GM23338 (cell line): ENCODE measurements around the gene RASSF4. TPM values are rescaled to one million over a fixed set of nuclear protein-coding genes. Genes with fewer than 3 reads are reported as not detected.

ENCODE experiments used
- ATAC-seq: fragments of 200-7000 bp; cut with Tn5 transposase; 3 replicates; pipeline ENCODE4 v1.9.1; 2020
- DNase-seq: peaks from one replicate; pipeline ENCODE4 v3.0.0-alpha.2; 2015; ENCODE audit warnings: low spot score
- H2AFZ ChIP-seq: fragments of 200-600 bp; sonication (generic); 2 replicates; pipeline ENCODE4 v1.8.0; 2016; ENCODE audit warnings: antibody characterized with exemption, mild to moderate bottlenecking, moderate library complexity
- H3F3A ChIP-seq: fragments of 200-600 bp; sonication (generic); replicated peaks from 2 replicates; pipeline ENCODE4 v1.8.0; 2017; ENCODE audit warnings: antibody characterized with exemption, mixed run types, low read depth
- H3K27ac ChIP-seq: fragments of 200-600 bp; sonication (generic); 2 replicates; pipeline ENCODE4 v1.6.1; 2016; ENCODE audit warnings: low read depth
- H3K27me3 ChIP-seq: fragments of 200-600 bp; sonication (generic); 2 replicates; pipeline ENCODE4 v1.8.0; 2016; ENCODE audit warnings: mild to moderate bottlenecking, mixed run types, moderate library complexity; ENCODE audit not compliant: insufficient read depth
- H3K36me3 ChIP-seq: fragments of 200-600 bp; sonication (generic); 2 replicates; pipeline ENCODE4 v1.8.0; 2016; ENCODE audit warnings: mild to moderate bottlenecking; ENCODE audit not compliant: insufficient read depth
- H3K4me1 ChIP-seq: fragments of 200-600 bp; sonication (generic); 2 replicates; pipeline ENCODE4 v1.8.0; 2016; ENCODE audit warnings: mild to moderate bottlenecking, moderate library complexity; ENCODE audit not compliant: insufficient read depth
- H3K4me2 ChIP-seq: fragments of 200-600 bp; sonication (generic); 2 replicates; pipeline ENCODE4 v1.7.1; 2017; ENCODE audit warnings: mixed run types
- H3K4me3 ChIP-seq: fragments of 200-600 bp; sonication (generic); 2 replicates; pipeline ENCODE4 v1.6.1; 2016; ENCODE audit warnings: mixed run types
- H3K79me2 ChIP-seq: fragments of 200-600 bp; sonication (generic); replicated peaks from 2 replicates; pipeline ENCODE4 v1.8.0; 2017; ENCODE audit warnings: mild to moderate bottlenecking; ENCODE audit not compliant: insufficient read depth
- H3K9me2 ChIP-seq: fragments of 200-600 bp; sonication (generic); 2 replicates; pipeline ENCODE4 v1.8.0; 2017; ENCODE audit not compliant: insufficient read depth
- H4K20me1 ChIP-seq: fragments of 200-600 bp; sonication (generic); replicated peaks from 2 replicates; pipeline ENCODE4 v1.8.0; 2017; ENCODE audit warnings: mild to moderate bottlenecking; ENCODE audit not compliant: insufficient read depth
- H3K27ac Mint-ChIP-seq: 2 replicates; pipeline ENCODE4 v1.8.0; 2020; ENCODE audit warnings: inconsistent platforms, mild to moderate bottlenecking, moderate library complexity, mixed read lengths
- H3K27me3 Mint-ChIP-seq: 3 replicates; pipeline ENCODE4 v1.8.0; 2022; ENCODE audit warnings: low read depth, mild to moderate bottlenecking, moderate library complexity, mixed read lengths, inconsistent platforms; ENCODE audit not compliant: insufficient read depth, poor library complexity
- H3K36me3 Mint-ChIP-seq: 3 replicates; pipeline ENCODE4 v1.8.0; 2021; ENCODE audit warnings: low read depth, mild to moderate bottlenecking, inconsistent platforms, moderate library complexity, mixed read lengths
- H3K4me1 Mint-ChIP-seq: 3 replicates; pipeline ENCODE4 v1.8.0; 2020; ENCODE audit warnings: mild to moderate bottlenecking, inconsistent platforms, mixed read lengths
- H3K4me3 Mint-ChIP-seq: 3 replicates; pipeline ENCODE4 v1.8.0; 2021; ENCODE audit warnings: moderate library complexity, mild to moderate bottlenecking, inconsistent platforms, mixed read lengths
- H3K9me3 Mint-ChIP-seq: 3 replicates; pipeline ENCODE4 v1.8.0; 2020; ENCODE audit warnings: moderate library complexity, mild to moderate bottlenecking, inconsistent platforms, mixed read lengths
- CREB1 ChIP-seq: fragments of 250-450 bp; sonication (Bioruptor Pico); IDR thresholded peaks from 2 replicates; pipeline ENCODE4 v1.5.0; 2020; ENCODE audit warnings: low read depth, mild to moderate bottlenecking, moderate library complexity
- CTCF ChIP-seq, 2 experiments: fragments of 200-600 bp in 1 of 2; sonication (generic) in 1 of 2; conservative IDR thresholded peaks; 2 replicates each; pipeline versions ENCODE4 v1.5.1 to v1.6.1; 2016 to 2017; ENCODE audit warnings: antibody characterized with exemption in 2 of 2, low read depth in 2 of 2, mild to moderate bottlenecking in 2 of 2, moderate library complexity in 1 of 2
- ETS1 ChIP-seq: IDR thresholded peaks from 2 replicates; pipeline ENCODE4 v1.6.1; 2016; ENCODE audit warnings: antibody characterized with exemption
- EZH2 ChIP-seq: fragments of 200-600 bp; sonication (generic); IDR thresholded peaks from one replicate; pipeline ENCODE4 v1.8.0; 2017; ENCODE audit warnings: antibody characterized with exemption, mild to moderate bottlenecking, low read depth; ENCODE audit not compliant: unreplicated experiment
- EZH2phosphoT487 ChIP-seq: fragments of 200-600 bp; sonication (generic); IDR thresholded peaks from one replicate; pipeline ENCODE4 v1.8.1; 2018; ENCODE audit warnings: antibody characterized with exemption; ENCODE audit not compliant: unreplicated experiment
- JUNB ChIP-seq: IDR thresholded peaks from one replicate; pipeline ENCODE4 v1.6.1; 2016; ENCODE audit warnings: antibody characterized with exemption; ENCODE audit not compliant: unreplicated experiment
- NANOG ChIP-seq: IDR thresholded peaks from 2 replicates; pipeline ENCODE4 v1.6.1; 2016; ENCODE audit warnings: antibody characterized with exemption, borderline replicate concordance
- POLR2AphosphoS5 ChIP-seq: IDR thresholded peaks from 2 replicates; pipeline ENCODE4 v1.6.1; 2016; ENCODE audit warnings: antibody characterized with exemption, low read depth
- REST ChIP-seq: IDR thresholded peaks from one replicate; pipeline ENCODE4 v1.6.1; 2018; ENCODE audit warnings: antibody characterized with exemption; ENCODE audit not compliant: unreplicated experiment
- STAT1 ChIP-seq: IDR thresholded peaks from one replicate; pipeline ENCODE4 v1.6.1; 2016; ENCODE audit warnings: antibody characterized with exemption; ENCODE audit not compliant: unreplicated experiment
- ZNF114 ChIP-seq: fragments of 250-450 bp; sonication (Bioruptor Pico); IDR thresholded peaks from 2 replicates; pipeline ENCODE4 v1.5.0; 2020; ENCODE audit warnings: mild to moderate bottlenecking, moderate library complexity
- ZNF331 ChIP-seq: fragments of 250-450 bp; sonication (Bioruptor Pico); IDR thresholded peaks from 2 replicates; pipeline ENCODE4 v1.5.0; 2020; ENCODE audit warnings: low read depth, mild to moderate bottlenecking, moderate library complexity
- ZNF462 ChIP-seq: fragments of 250-450 bp; sonication (Bioruptor Pico); IDR thresholded peaks from 2 replicates; pipeline ENCODE4 v1.5.0; 2020; ENCODE audit warnings: mild to moderate bottlenecking, moderate library complexity
- polyA plus RNA-seq: library from polyadenylated mRNA; unstranded; fragments of >200 nt; fragmentation: Nextera tagmentation; extraction: Ambion mirVana; gene quantifications from 2 replicates; pipeline ENCODE4 v1.2.1, GENCODE V29; 2016
- total RNA-seq: library from RNA; depleted of rRNA; stranded (reverse); fragments of >200 nt; shearing (Covaris generic); gene quantifications from 2 replicates; pipeline ENCODE4 v1.2.3, GENCODE V29; 2014

The RASSF4 gene
- total and polyA plus RNA-seq, 2 experiments from 2014 or later, result 12.4 to 13.6 TPM

GRCh38 chr10:44932517-44933450 lies 26.8 kb upstream of the RASSF4 start:
- no peak overlapping the region for H3K4me2 ChIP-seq
- DNase-seq, result peak; percentile 95
- H2AFZ ChIP-seq, result peak overlapping the region; percentile 76; the same call in 1 of the 2 replicates
- no peak overlapping the region for H3K27ac Mint-ChIP-seq
- peaks cover 3% of the 10 kb centered on the region; the same call in 2 of the 3 replicates for H3K4me1 Mint-ChIP-seq
- H3K27me3 ChIP-seq, result no peaks in the 10 kb centered on the region
- peaks cover 6% of the 10 kb centered on the region; the same call in 1 of the 2 replicates for H3K4me1 ChIP-seq
- ATAC-seq, result peak; percentile 98
- H3K79me2 ChIP-seq, result no peaks in the 10 kb centered on the region
- no peak overlapping the region for H3K27ac ChIP-seq
- H4K20me1 ChIP-seq, result no peaks in the 10 kb centered on the region
- no peak overlapping the region for H3K4me3 Mint-ChIP-seq
- H3K27me3 Mint-ChIP-seq, result peaks cover 4% of the 10 kb centered on the region
- TF ChIP-seq ETS1 (no peak), STAT1 (no peak), REST (no peak), EZH2 (no peak), JUNB (no peak), NANOG (no peak), ZNF462 (CRISPR knock-in tag) (peak; percentile 52), ZNF331 (CRISPR knock-in tag) (no peak), CREB1 (CRISPR knock-in tag) (peak; percentile 32; the same call in 1 of the 2 replicates), ZNF114 (CRISPR knock-in tag) (no peak), EZH2phosphoT487 (no peak), POLR2AphosphoS5 (no peak), CTCF (conservative IDR thresholded peaks at IDR 0.05; ENCODE audit: low read depth in 2 of 2) (peak; percentile 89 to 99)
- no peaks in the 10 kb centered on the region for H3F3A ChIP-seq
- H3K9me3 Mint-ChIP-seq, result peaks cover 7% of the 10 kb centered on the region; the same call in 2 of the 3 replicates
- no peaks in the 10 kb centered on the region; the same call in 1 of the 2 replicates for H3K9me2 ChIP-seq
- H3K4me3 ChIP-seq, result no peak overlapping the region
- no peaks in the 10 kb centered on the region for H3K36me3 ChIP-seq
- no peaks in the 10 kb centered on the region for H3K36me3 Mint-ChIP-seq
